DLD1 (cell line): ENCODE data around the gene POPDC2.

Experiments
- in situ Hi-C: cut with HindIII; loops from 2 replicates; pipeline ENCODE4 v1.10.0; 2017; ENCODE audit warnings: low sequenced_read_pairs

The POPDC2 gene

DNA sequence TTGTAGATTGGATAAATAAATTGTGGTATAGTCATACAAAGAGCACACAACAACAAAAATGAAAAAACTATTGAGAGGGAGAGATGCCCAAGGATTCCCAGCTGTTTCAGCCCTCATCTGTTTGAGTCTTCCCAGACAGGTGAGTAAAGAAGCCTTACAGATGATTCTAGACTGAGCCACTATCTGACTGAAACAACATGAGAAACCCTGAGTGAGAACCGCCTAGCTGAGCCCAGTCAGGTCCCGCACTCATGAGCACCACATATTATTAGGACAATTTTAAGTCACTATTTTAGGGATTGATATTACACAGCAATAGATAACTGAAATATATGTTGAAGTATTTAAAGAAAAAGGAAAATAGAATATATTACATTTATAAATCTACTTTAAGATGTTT lies 19.0 kb downstream of the POPDC2 start:
- in situ Hi-C loops: no loop called here

DNA sequence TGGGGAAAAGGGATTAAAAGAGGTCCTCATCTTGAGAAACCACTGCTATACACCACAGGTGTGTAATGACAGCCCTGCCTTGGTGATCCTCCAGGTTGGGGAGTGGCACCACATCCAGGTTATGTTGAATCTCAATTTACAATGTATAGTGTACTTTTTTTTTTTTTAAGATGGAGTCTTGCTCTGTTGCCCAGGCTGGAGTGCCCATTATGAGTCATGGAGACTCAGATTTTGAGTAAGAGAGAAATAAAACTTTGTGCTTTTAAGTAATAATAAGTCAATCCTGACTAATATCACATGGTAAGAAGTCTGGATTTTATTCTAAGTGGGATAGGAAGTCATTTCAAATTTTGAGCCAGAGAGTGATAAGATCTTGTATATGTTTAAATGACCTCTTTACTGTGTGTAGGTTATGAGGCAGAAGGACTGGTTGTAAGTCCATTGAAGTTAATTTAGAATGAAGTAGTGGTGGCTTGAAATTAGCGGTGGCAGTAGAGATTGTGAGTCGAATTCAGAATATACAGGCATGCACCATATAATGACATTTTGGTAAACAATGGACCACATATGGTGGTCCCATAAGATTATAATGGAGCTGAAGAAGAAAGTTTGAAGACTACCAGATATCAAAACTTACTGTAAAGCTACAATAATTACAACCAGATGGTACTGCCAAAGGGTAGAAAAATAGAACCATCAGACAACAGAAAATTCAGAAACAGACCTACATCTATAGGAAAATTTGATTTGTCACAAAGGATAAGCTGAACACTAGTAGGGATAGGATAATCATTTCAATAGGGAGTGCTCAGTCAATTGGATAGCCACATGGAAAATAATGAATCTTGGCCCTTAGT lies 20.7 kb downstream of the POPDC2 start:
- in situ Hi-C loops: no loop called here

DNA sequence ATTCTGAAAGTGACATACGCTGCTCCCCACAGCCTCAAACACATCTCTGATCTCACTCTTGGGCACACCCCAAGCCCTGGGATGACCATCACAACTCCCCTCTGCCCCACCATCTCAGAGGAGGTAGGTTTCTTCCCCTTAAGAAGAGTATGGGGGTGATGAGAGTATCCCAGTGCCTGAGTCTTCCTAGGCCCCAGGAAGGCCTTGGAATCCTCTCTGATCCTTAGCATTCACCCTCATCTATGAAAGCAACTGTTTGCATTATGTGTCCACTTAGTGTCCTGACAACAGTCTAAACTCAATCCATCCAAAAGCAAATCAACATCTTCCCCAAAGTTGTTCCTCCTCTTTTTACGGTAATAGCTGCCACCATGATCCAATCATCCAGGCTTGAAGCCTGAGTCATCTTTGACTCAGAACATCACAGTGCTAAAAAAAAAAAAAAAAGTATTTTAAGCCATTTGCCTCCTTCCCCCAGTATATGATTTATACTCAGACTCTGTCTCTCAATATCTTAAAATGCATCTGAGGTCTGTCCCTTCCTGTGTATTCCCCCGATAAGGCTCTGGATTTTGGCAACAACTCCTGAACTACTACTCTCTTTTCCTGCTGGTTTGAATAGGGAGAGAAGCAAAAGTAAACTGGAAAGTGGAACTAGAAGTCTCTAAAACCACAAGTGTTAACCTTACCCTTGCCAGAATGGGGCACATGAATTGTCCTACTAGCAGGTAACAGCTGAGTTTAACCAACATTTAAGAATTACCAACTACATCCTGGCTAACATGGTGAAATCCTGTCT lies 22.5 kb downstream of the POPDC2 start:
- in situ Hi-C loops: no loop called here

DNA sequence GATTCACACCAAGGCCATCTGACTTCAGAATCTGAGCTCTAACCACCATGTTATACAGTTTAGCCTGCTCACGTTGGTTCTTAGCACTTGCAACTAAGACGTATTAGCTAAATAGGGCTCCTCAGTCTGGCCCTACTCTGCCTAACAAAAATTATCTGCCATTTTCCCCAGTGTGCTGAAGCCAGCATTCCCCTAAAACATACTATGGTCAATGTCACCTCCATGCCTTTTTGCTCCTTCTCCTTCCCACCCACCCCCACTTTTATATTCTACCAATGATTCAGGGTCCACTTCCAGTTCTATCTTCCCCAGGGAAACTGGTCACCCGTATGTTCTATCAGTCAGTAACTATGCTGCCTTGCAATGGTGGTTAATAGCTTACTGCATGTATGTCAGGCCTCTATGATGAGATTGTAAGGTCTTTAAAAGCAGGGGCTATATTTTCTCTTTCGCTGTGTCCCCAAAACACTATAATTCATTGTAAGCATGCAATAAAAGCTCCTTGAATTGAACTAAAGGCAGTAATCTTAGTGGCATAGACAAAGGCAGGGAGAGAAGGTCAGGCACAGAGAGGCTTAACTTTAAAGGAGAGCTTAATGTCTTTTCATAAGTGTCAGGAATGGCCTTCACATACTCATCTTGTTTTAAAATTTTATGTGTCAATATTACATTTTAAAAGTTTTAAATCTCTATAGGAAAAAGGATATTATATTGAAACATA lies 23.3 kb downstream of the POPDC2 start:
- in situ Hi-C loops: no loop called here

DNA sequence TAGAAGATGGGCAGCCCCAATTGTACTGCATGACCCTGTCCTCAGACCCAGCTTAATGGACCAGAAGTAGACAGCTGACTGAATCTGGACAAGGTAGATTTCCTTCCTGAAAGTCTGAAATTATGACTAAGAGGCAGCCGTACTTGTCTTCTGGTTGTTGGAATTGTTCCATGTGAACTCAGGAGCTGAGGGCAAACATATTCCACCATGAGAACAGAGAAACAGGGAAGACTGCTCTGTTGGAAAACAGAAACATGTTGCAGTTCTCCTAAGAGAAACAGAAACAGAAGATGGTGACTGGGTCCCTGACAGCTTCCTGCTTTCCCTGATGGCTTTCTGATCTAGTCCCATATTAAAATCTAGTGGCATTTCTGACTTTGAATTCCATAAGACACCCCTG lies 24.1 kb downstream of the POPDC2 start:
- in situ Hi-C loops: no loop called here

DNA sequence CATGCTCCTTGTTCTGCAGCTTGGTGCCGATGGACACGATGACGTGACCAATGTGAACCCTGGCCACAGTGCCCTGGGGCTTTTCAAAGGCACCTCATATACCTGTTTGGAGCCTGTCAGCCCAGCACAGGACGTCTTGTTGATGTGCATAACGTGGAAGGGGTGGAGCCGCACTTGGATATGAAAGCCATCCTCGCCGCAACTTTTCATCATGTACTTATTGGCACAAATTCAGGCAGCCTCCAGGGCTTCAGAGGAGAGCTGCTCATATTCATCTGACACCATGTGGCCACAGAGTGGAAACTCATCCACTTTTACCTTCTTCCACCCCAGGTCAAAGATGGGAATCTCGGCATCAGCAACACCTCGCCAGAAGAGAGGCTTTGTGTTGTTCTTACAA lies 24.7 kb downstream of the POPDC2 start:
- in situ Hi-C loops: no loop called here

DNA sequence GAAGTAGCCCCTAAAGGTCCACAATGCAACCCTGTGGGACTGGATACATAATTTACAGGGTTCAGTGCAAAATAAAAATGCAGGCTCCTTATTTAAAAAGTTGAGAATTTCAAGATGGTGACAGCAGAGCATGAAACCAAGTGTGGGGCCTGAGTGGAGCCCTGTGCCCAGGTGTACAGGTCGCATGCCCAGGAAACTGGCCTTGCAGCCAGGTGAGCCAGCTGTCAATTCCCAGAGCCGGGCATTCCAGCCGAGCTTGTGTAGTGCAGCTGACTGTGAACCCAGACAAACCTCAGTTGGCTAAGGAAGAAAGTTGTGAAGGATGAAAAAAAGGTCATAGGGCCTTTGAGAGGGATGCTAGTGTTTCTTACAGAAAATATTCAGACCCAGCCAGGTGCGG lies 27.6 kb downstream of the POPDC2 start:
- in situ Hi-C loops: no loop called here

DNA sequence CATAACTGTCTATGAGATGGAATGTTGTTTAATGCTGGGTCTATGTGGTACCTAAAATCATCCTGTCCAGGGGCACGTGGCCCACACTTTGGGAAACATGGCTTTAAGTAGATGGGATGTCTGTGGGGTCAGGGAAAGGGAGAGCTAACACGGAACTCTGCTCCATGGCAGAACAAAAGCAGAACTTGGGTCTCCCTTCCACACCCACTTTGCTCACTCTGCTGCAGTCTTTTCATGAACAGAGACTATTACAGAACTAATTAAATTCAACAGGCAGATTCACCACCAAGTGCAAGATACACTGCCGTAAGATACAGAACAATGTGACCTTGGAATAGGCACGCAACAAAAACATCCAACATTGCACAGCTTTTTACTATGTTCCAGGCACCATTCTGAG lies 28.2 kb downstream of the POPDC2 start:
- in situ Hi-C loops: no loop called here

DNA sequence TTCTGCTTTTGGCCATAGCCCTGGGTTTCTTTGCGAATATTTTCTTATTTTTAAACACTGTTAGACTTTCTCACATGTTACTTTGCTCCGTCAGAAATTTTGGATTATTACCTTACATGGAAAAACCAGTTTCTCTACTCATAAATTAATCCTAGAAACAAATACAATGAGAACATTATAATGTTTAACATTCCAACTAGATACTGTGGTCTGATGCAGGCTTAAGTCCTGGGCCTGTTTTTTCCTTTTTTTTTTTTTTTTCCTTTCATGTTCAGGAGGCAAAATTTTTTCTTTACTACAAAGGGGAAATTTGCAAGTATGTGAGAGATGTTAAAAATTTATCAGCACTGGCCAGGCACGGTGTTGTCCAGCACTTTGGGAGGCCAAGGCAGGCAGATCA lies 28.9 kb downstream of the POPDC2 start:
- in situ Hi-C loops: no loop called here

DNA sequence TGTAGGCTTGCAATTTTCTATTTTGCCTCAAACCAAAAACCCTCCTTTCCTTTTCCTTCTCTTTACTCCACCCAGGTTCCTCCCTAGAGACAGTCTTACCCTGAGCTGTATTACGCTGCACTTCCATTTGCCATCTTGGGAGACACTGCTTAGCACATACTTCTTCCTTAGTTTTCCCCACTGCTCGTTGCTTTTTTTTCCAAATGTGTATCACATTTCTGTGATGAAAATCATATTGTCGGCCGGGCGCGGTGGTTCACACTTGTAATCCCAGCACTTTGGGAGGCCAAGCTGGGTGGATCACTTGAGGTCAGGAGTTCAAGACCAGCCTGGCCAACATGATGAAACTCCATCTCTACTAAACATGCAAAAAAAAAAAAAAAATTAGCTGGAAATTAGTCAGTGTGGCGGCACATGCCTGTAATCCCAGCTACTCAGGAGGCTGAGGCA lies 29.5 kb downstream of the POPDC2 start:
- in situ Hi-C loops: no loop called here

DNA sequence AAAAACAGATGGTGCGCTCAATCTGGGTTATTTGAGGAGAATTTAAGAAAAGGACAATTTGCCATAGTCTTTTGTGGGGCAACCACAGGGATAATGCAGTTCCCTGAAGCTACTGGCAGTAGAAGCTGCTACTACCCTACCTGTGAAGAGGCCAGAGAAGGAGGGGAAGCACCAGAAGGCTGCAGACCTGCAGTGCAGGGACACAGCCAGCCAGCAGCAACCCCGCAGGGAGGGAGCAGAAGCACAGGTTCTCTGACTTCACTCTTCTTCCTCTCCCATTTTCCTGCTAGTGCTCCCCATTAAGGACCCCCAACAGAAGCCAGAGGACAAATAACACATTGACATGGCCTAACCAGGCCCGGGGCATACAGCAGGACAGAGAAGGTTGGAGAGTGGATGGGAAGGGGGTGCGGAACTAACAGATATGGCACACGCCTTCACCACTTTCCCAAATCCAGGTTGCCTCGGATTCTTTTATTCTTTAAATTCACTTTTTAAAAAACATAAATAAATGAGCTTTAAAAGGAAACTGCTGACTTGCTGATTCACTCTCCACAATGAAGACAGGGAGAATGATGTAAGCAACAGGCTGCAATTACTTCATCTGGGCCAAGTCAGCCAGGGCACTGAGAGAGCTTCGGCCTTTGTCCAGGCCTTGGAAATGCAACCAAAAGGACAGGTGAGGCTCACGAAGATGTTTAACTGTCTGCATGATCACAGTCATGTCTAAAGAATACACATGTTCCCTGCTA lies 30.1 kb downstream of the POPDC2 start:
- in situ Hi-C loops: no loop called here

DNA sequence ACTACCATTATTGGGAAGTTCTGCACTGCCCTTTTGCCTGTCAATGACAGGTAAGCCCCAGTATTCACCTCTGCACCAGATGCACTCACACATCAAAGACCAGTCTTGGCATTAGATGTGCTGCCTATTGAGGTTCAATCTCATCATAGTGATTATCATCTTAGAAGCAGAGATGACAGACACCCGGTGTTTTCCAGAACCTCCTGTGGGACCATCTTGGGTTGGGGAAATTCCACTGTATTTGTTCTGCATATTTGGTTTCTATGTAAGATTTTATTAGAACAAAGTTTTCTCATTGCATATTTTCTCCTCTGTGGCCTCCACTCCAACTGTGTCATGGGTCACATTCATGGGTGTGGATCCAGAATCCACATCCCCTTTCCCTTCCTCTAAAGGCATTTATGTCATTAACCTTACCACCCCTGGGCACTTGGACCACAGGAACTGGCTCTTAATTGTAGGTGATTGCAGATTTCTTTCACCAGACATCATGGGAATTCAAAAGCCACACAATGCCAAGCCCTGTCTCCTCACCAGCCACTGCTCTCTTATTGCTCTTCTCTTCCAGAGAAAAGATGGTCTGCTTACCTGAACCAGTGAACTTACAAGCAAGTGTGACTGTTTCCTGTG lies 31.5 kb downstream of the POPDC2 start:
- in situ Hi-C loops: no loop called here

DNA sequence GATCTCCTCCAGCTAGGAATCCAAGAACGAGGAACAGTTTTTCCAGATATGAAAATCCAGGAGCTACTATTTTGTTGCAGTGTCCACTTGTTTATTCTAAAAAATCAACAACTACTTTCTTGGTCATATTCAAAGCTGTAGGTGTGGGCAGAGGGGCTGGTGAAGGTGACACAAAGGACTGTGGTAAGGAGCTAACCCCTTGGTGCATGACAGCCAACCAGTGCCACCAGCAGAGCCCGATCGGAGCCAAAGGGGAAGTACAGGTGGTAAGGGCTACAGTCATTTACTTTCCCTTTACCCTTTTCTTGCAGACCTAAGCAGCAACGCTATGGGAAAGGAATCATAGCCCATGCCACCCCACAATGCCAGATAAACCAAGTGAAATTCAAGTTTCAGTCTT lies 32.0 kb downstream of the POPDC2 start:
- in situ Hi-C loops: no loop called here

DNA sequence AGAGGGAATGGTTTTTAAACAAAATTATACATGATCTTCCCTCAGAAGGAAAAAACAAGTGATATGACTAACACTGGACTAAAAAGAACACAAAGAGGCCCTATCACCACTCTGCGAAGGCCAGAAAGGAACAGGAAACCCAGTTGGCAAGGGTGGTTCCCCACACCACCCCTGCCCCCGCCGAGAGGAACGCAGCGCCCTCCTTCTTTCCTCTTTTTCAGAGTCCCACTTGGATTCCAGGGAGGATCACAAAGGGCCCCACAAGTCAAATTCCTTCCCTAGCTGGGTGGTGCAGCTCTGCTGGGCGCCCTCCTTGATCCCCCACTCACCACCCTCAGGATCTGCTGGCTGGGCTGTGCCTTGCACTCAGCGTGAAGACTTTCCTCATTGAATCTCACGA lies 32.9 kb downstream of the POPDC2 start:
- in situ Hi-C loops: no loop called here

DNA sequence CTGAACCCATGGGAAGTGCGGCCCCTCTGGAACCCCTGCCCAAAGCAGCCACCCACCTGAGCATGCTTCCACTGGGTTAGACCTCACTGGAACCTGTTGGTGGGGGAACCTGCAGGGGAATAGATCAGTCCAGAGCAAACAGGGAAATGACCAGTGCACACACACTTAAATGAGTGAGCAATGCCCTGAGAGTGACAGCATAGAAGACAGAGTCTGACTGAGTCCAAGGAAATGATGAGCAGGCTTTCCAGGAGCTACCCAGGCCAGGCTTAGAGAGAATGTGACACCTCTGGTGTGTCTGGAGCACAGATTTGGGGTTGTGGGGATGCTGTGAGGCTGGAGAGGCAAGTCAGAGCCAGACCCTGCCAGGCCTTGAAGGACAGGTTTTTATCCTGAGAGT lies 34.2 kb downstream of the POPDC2 start:
- in situ Hi-C loops: no loop called here

DNA sequence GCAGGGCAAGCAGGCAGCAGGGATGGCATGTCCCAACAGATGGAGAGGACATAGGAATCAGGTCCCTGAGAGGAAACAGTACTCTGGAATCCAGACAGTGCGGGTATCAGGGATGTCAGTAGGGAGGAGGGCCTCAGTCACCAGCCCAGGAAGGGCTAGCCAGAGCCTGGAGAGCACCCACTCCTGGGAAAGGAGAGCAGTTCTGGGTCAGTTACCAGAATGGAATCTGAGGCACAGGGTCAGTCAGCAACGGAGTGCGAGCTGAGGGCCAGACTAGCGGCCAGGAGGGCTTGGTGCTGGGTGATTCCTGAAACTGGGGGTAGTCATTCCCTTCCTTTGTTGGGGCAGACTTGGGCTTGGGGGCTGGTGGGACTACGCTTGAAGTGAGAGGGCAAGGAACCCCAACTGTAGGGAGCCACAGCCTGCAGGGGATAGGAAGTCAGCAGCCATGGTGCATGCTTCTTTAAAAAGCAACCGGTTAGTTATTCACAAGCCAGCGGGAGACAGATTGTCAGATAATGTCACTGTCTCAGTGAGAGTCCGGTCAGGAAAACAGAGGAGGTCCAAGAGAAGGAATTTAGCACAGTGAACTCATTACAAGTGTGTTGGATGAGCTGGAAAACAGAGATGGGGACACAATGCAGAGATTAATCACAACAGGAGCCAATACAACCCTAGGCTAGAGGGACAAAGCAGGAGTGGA lies 34.8 kb downstream of the POPDC2 start:
- in situ Hi-C loops: no loop called here

DNA sequence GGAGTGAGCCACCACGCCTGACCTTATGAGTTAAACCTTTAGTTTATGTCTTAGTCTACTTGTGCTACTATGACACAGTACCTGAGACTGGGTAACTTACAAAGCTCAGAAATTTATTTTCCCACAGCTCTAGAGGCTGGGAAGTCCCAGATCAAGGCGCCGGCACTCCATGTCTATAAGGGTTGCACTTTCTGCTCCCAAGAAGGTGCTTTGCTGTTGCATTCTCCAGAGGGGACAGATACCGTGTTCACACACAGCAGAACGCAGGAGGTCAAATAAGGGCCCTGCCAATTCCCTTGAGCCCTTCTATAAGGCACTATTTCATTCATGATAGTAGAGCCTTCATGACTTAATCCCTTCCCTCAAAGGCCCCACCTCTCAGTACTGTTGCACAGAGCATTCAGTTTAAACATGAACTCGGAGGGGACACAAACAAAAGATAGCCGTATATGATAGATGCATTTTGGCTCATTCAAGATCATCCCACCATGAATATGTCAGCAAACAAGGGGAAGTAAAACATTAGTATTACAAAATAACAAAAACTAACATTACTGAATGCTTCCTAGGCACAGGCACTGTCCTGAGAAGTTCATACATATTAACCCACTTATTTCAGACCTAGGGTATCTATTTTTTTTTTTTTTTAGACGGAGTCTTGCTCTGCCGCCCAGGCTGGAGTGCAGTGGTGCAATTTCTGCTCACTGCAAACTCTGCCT lies 36.2 kb downstream of the POPDC2 start:
- in situ Hi-C loops: no loop called here

DNA sequence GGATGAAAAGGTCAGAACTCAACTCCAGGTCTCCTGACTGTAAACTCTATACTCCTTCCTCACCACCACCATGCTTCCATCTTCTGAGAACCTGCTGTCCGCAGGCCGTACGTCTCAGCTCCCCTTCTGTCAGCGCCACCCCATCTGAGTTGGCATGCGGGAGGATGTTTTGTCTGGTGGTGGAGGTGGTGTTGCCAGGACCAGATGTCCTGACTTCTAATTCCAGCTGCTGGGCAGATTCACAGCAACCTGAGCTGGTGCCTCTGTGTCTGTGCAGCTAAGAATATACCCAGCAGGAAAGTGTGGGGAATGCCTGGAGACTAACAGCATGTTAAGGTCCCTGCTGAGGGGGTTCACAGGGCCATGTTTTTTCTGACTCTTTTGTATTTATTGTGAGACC lies 39.5 kb downstream of the POPDC2 start:
- in situ Hi-C loops: no loop called here

DNA sequence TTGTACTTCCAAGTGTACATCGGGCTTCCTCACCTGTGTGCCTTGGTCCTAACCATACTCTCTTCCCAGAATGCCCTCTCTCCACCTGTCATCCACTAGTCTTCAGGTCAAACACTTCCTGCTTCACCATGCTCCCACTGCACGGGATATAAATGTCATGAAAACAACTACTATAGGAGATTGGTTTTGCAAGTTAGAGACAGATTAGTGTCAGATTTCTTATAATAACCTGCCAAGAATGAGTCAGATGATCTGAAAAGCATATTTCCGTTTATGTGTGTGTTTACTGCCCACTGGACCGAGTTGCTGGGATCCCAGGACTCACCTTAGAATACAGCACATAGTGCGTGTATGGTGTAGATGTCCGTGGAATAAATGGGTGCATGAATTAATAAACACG lies 41.3 kb downstream of the POPDC2 start:
- in situ Hi-C loops: no loop called here
